Smooth muscle cell (in vitro differentiated cells): Measurements from ENCODE around the gene MORF4L2. TPM values are rescaled to one million over a fixed set of nuclear protein-coding genes. Genes with fewer than 3 reads are reported as not detected.
"Not testable (repeated sequence)": the region's sequence is repeated elsewhere in the genome, so short reads cannot be mapped to it uniquely, and the experiment has no call there.

Source experiments
- DNase-seq: peaks from one replicate; lab custom pipeline; 2025; ENCODE audit not compliant: unreplicated experiment; lab: John Stamatoyannopoulos, UW
- H2AFZ ChIP-seq: fragments of 200-600 bp; sonication (generic); 2 replicates; pipeline ENCODE4 v1.6.0; 2016; ENCODE audit warnings: antibody characterized with exemption, low read depth, mild to moderate bottlenecking
- H3F3A ChIP-seq: fragments of 200-600 bp; sonication (generic); 2 replicates; pipeline ENCODE4 v1.6.0; 2017; ENCODE audit warnings: antibody characterized with exemption, low read depth
- H3K27ac ChIP-seq: fragments of 200-600 bp; sonication (generic); 2 replicates; pipeline ENCODE4 v1.5.1; 2016; ENCODE audit warnings: low read depth, mild to moderate bottlenecking
- H3K27me3 ChIP-seq: fragments of 200-600 bp; sonication (generic); 2 replicates; pipeline ENCODE4 v1.6.1; 2016; ENCODE audit warnings: low read depth, mild to moderate bottlenecking
- H3K36me3 ChIP-seq: fragments of 200-600 bp; sonication (generic); 2 replicates; pipeline ENCODE4 v1.5.1; 2016; ENCODE audit warnings: low read depth
- H3K4me1 ChIP-seq: fragments of 200-600 bp; sonication (generic); 2 replicates; pipeline ENCODE4 v1.5.1; 2016; ENCODE audit warnings: low read depth
- H3K4me2 ChIP-seq: fragments of 200-600 bp; sonication (generic); 2 replicates; pipeline ENCODE4 v1.6.0; 2016; ENCODE audit warnings: mild to moderate bottlenecking
- H3K4me3 ChIP-seq: fragments of 200-600 bp; sonication (generic); 2 replicates; pipeline ENCODE4 v1.5.1; 2016; ENCODE audit warnings: mild to moderate bottlenecking
- H3K79me2 ChIP-seq: fragments of 200-600 bp; sonication (generic); 2 replicates; pipeline ENCODE4 v1.6.0; 2016; ENCODE audit warnings: low read depth, mild to moderate bottlenecking
- H3K9ac ChIP-seq: fragments of 200-600 bp; sonication (generic); 2 replicates; pipeline ENCODE4 v1.6.0; 2016; ENCODE audit warnings: low read depth
- H3K9me3 ChIP-seq: fragments of 200-600 bp; sonication (generic); replicated peaks from 2 replicates; pipeline ENCODE4 v1.5.1; 2016; ENCODE audit warnings: low read depth
- H4K20me1 ChIP-seq: fragments of 200-600 bp; sonication (generic); 2 replicates; pipeline ENCODE4 v1.6.0; 2016; ENCODE audit warnings: low read depth
- CTCF ChIP-seq: fragments of 200-600 bp; sonication (generic); IDR thresholded peaks from 2 replicates; pipeline ENCODE4 v1.5.1; 2017; ENCODE audit warnings: borderline replicate concordance, mild to moderate bottlenecking, antibody characterized with exemption; ENCODE audit not compliant: insufficient read depth, poor library complexity, severe bottlenecking
- WGBS: methylation state at CpG from one replicate; pipeline ENCODE4 v1.1.7; 2016; ENCODE audit warnings: low lambda C conversion rate; 5-methylcytosine and 5-hydroxymethylcytosine counted together
- polyA plus RNA-seq: library from polyadenylated mRNA; unstranded; fragments of >200 nt; fragmentation: Nextera tagmentation; extraction: Ambion mirVana; gene quantifications from 2 replicates; pipeline ENCODE4 v1.2.1, GENCODE V29; 2016
- total RNA-seq: library from RNA; depleted of rRNA; stranded (reverse); fragments of >200 nt; gene quantifications from 2 replicates; pipeline ENCODE4 v1.2.3, GENCODE V29; 2014

MORF4L2 gene
- total and polyA plus RNA-seq, 2 experiments from 2014 or later: 726 to 1,824 TPM

- no peaks in the 10 kb centered on the region for H3K79me2 ChIP-seq
- no peak overlapping the region for H3K4me3 ChIP-seq
- H3K4me1 ChIP-seq: peaks cover 11% of the 10 kb centered on the region
- H3K9me3 ChIP-seq: no peaks in the 10 kb centered on the region
- WGBS: 87% methylated on average over 3 of the region's 3 CpGs
- H3K36me3 ChIP-seq: no peaks in the 10 kb centered on the region
- TF ChIP-seq CTCF: no peak
- H2AFZ ChIP-seq: no peak overlapping the region
- no peak overlapping the region for H3K4me2 ChIP-seq
- no peaks in the 10 kb centered on the region for H4K20me1 ChIP-seq
- H3K9ac ChIP-seq: no peak overlapping the region
- peaks cover 26% of the 10 kb centered on the region for H3K27me3 ChIP-seq
- H3F3A ChIP-seq: no peaks in the 10 kb centered on the region
- no peak for DNase-seq
- no peak overlapping the region for H3K27ac ChIP-seq
Observed at GRCh38 chrX:103666202-103667107, 20.0 kb downstream of the MORF4L2 start.

- Histone ChIP-seq H3K27me3 (peaks cover 26% of the 10 kb centered on the region), H3F3A (no peaks in the 10 kb centered on the region), H3K4me1 (peaks cover 11% of the 10 kb centered on the region), H3K4me2 (no peak overlapping the region), H3K79me2 (no peaks in the 10 kb centered on the region), H3K4me3 (no peak overlapping the region), H3K27ac (no peak overlapping the region), H3K9me3 (no peaks in the 10 kb centered on the region), H3K36me3 (no peaks in the 10 kb centered on the region), H3K9ac (no peak overlapping the region), H2AFZ (no peak overlapping the region), H4K20me1 (no peaks in the 10 kb centered on the region)
- WGBS: 45% methylated on average over 23 of the region's 23 CpGs
- no peak for DNase-seq
- TF ChIP-seq CTCF: no peak
Observed at GRCh38 chrX:103663981-103664762, 22.3 kb downstream of the MORF4L2 start.

GRCh38 chrX:103659460-103659859 lies 27.0 kb downstream of the MORF4L2 start:
- not testable (repeated sequence) for H3K9ac ChIP-seq, H4K20me1 ChIP-seq, H3K4me3 ChIP-seq, DNase-seq, H2AFZ ChIP-seq, H3F3A ChIP-seq, H3K36me3 ChIP-seq, H3K79me2 ChIP-seq, H3K27ac ChIP-seq, H3K9me3 ChIP-seq, H3K4me2 ChIP-seq
- Histone ChIP-seq H3K27me3 (peaks cover 18% of the 10 kb centered on the region), H3K4me1 (peaks cover 11% of the 10 kb centered on the region)
- WGBS: 90% methylated on average over 2 of the region's 2 CpGs

GRCh38 chrX:103658681-103659433 lies 27.6 kb downstream of the MORF4L2 start:
- Histone ChIP-seq H3K9me3 (no peaks in the 10 kb centered on the region), H3K4me3 (no peak overlapping the region), H2AFZ (no peak overlapping the region), H3K79me2 (no peaks in the 10 kb centered on the region), H3K27ac (no peak overlapping the region), H3K9ac (no peak overlapping the region), H3K27me3 (peaks cover 12% of the 10 kb centered on the region), H3K4me2 (no peak overlapping the region), H4K20me1 (no peaks in the 10 kb centered on the region), H3K36me3 (no peaks in the 10 kb centered on the region), H3K4me1 (peaks cover 6% of the 10 kb centered on the region), H3F3A (no peaks in the 10 kb centered on the region)
- WGBS: 74% methylated on average over 5 of the region's 5 CpGs
- TF ChIP-seq CTCF: no peak
- no peak for DNase-seq

- H3K79me2 ChIP-seq, H3K36me3 ChIP-seq, H3K4me2 ChIP-seq, H3K4me1 ChIP-seq, H2AFZ ChIP-seq, H4K20me1 ChIP-seq, H3K9me3 ChIP-seq, DNase-seq, H3K27me3 ChIP-seq, H3F3A ChIP-seq, H3K9ac ChIP-seq, H3K4me3 ChIP-seq: not testable (repeated sequence)
- WGBS: 88% methylated on average over 2 of the region's 2 CpGs
- peak overlapping the region; percentile 15 for H3K27ac ChIP-seq
Observed at GRCh38 chrX:103657066-103657465, 29.4 kb downstream of the MORF4L2 start.
